Measurements from ENCODE around the gene MYO18B. TPM values are rescaled to one million over a fixed set of nuclear protein-coding genes. Genes with fewer than 3 reads are reported as not detected.

MYO18B gene
- total RNA-seq, 2 experiments from 2014 or later, result 0.11 to 0.22 TPM

- peaks cover 13% of the 10 kb centered on the region for H3K4me1 ChIP-seq (ENCODE audit: insufficient read depth, low read length)
- no peak overlapping the region for H3K4me3 Mint-ChIP-seq
- H3K4me3 ChIP-seq (ENCODE audit: low read length), result no peak overlapping the region
- no peaks in the 10 kb centered on the region for H3K9me3 Mint-ChIP-seq
- H3K9me3 ChIP-seq (ENCODE audit: control insufficient read depth in 1 of 2, insufficient read depth in 1 of 2, low read length in 2 of 2), result no peaks in the 10 kb centered on the region
- ATAC-seq (ENCODE audit: poor library complexity), result no peak
- no peaks in the 10 kb centered on the region for H3K36me3 Mint-ChIP-seq (ENCODE audit: low read depth)
- no peak overlapping the region for H3K27ac ChIP-seq (ENCODE audit: low read depth in 1 of 2, low read length in 2 of 2)
- peaks cover 17% of the 10 kb centered on the region for H3K4me1 Mint-ChIP-seq (ENCODE audit: low read depth)
- intact Hi-C loops (cut with DNase I, micrococcal nuclease), result no loop called here
- peaks cover 0 to 2% of the 10 kb centered on the region in 2 experiments for H3K27me3 ChIP-seq (ENCODE audit: control insufficient read depth in 1 of 2, insufficient read depth in 2 of 2, low read length in 2 of 2)
- ChIA-PET POLR2A (no interaction called here), CTCF (no interaction called here)
- no peak for DNase-seq
- TF ChIP-seq CTCF (IDR thresholded peaks at IDR 0.05), result no peak
- no peaks in the 10 kb centered on the region for H3K27me3 Mint-ChIP-seq
- no peaks in the 10 kb centered on the region for H3K36me3 ChIP-seq (ENCODE audit: insufficient read depth, low read length)
- H3K27ac Mint-ChIP-seq, result no peak overlapping the region
These were observed 2.2 kb upstream of the MYO18B start for GRCh38 chr22:25739659-25740344.

GRCh38 chr22:25742918-25743708, 1.1 kb downstream of the MYO18B start:
- Mint-ChIP-seq H3K36me3 (ENCODE audit: low read depth) (no peaks in the 10 kb centered on the region), H3K27ac (no peak overlapping the region), H3K9me3 (no peaks in the 10 kb centered on the region), H3K4me1 (ENCODE audit: low read depth) (peaks cover 2% of the 10 kb centered on the region), H3K27me3 (no peaks in the 10 kb centered on the region), H3K4me3 (no peak overlapping the region)
- H3K9me3 ChIP-seq (ENCODE audit: control insufficient read depth in 1 of 2, insufficient read depth in 1 of 2, low read length in 2 of 2), result no peaks in the 10 kb centered on the region
- H3K4me1 ChIP-seq (ENCODE audit: insufficient read depth, low read length), result no peaks in the 10 kb centered on the region
- H3K4me3 ChIP-seq (ENCODE audit: low read length), result no peak overlapping the region
- ATAC-seq (ENCODE audit: poor library complexity), result no peak
- POLR2A ChIA-PET, result no interaction called here
- TF ChIP-seq CTCF (IDR thresholded peaks at IDR 0.05), result no peak
- no peak for DNase-seq
- CTCF ChIA-PET, result no interaction called here
- H3K27ac ChIP-seq (ENCODE audit: low read depth in 1 of 2, low read length in 2 of 2), result no peak overlapping the region
- intact Hi-C loops (cut with DNase I, micrococcal nuclease), result no loop called here
- H3K27me3 ChIP-seq (ENCODE audit: control insufficient read depth in 1 of 2, insufficient read depth in 2 of 2, low read length in 2 of 2), result peaks cover 0 to 3% of the 10 kb centered on the region in 2 experiments
- no peaks in the 10 kb centered on the region for H3K36me3 ChIP-seq (ENCODE audit: insufficient read depth, low read length)

- Mint-ChIP-seq H3K4me3 (no peak overlapping the region), H3K36me3 (ENCODE audit: low read depth) (no peaks in the 10 kb centered on the region), H3K4me1 (ENCODE audit: low read depth) (no peaks in the 10 kb centered on the region), H3K9me3 (no peaks in the 10 kb centered on the region), H3K27me3 (no peaks in the 10 kb centered on the region), H3K27ac (no peak overlapping the region)
- Histone ChIP-seq H3K4me3 (ENCODE audit: low read length) (no peak overlapping the region), H3K36me3 (ENCODE audit: insufficient read depth, low read length) (no peaks in the 10 kb centered on the region), H3K27me3 (ENCODE audit: control insufficient read depth in 1 of 2, insufficient read depth in 2 of 2, low read length in 2 of 2) (peaks cover 0 to 3% of the 10 kb centered on the region in 2 experiments), H3K4me1 (ENCODE audit: insufficient read depth, low read length) (no peaks in the 10 kb centered on the region), H3K27ac (ENCODE audit: low read depth in 1 of 2, low read length in 2 of 2) (no peak overlapping the region), H3K9me3 (ENCODE audit: control insufficient read depth in 1 of 2, insufficient read depth in 1 of 2, low read length in 2 of 2) (no peaks in the 10 kb centered on the region)
- no peak for DNase-seq
- ChIA-PET CTCF (no interaction called here), POLR2A (no interaction called here)
- intact Hi-C loops (cut with DNase I, micrococcal nuclease), result no loop called here
- ATAC-seq (ENCODE audit: poor library complexity), result no peak
- TF ChIP-seq CTCF (IDR thresholded peaks at IDR 0.05), result no peak
These were observed 2.7 kb downstream of the MYO18B start for GRCh38 chr22:25744694-25745093.

Data from CD4-positive, alpha-beta T cell (primary cell).